Fibroblast of mammary gland (primary cell): ENCODE measurements around the gene A4GALT.

ENCODE experiments used
- DNase-seq: peaks from one replicate; pipeline ENCODE4 v3.0.0-alpha.2; 2010; ENCODE audit warnings: low read depth
- H3K4me3 ChIP-seq: 2 replicates; pipeline ENCODE4 v1.5.1; 2011; ENCODE audit warnings: low read depth, mild to moderate bottlenecking, low read length, moderate library complexity; ENCODE audit not compliant: control insufficient read depth
- TF ChIP-seq, protein P1 (sequence below): conservative IDR thresholded peaks from 2 replicates; pipeline ENCODE4 v1.5.1; 2011; ENCODE audit warnings: low read depth, low read length, inconsistent platforms; ENCODE audit not compliant: control insufficient read depth, insufficient read depth

A4GALT gene

DNA sequence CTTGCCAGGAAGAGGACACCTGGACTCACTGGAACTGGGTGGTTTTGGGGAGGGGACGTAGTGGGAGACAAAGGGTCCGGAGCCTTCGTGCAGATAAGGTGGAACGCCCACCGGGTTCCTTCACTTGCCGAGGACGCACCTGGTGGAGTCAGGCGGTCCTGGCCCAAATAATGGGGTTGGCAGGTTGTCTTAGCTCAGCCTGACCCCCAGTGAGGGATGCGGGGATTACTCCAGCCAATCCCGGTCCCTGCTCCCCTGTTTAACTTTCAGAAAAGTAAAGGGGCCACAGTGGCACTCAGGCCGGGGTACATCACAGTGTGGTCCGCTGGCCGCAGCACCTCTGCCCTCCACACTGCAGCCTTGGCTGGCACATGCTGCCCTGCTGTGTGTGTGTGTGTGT, 18.0 kb downstream of the A4GALT start:
- no peak for DNase-seq
- H3K4me3 ChIP-seq, result no peak overlapping the region
- TF ChIP-seq, protein P1, sequence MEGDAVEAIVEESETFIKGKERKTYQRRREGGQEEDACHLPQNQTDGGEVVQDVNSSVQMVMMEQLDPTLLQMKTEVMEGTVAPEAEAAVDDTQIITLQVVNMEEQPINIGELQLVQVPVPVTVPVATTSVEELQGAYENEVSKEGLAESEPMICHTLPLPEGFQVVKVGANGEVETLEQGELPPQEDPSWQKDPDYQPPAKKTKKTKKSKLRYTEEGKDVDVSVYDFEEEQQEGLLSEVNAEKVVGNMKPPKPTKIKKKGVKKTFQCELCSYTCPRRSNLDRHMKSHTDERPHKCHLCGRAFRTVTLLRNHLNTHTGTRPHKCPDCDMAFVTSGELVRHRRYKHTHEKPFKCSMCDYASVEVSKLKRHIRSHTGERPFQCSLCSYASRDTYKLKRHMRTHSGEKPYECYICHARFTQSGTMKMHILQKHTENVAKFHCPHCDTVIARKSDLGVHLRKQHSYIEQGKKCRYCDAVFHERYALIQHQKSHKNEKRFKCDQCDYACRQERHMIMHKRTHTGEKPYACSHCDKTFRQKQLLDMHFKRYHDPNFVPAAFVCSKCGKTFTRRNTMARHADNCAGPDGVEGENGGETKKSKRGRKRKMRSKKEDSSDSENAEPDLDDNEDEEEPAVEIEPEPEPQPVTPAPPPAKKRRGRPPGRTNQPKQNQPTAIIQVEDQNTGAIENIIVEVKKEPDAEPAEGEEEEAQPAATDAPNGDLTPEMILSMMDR, result no peak

- H3K4me3 ChIP-seq, result no peak overlapping the region
- no peak for DNase-seq
- TF ChIP-seq, protein P1, result no peak
Observed at GRCh38 chr22:42701694-42702093, 19.0 kb downstream of the A4GALT start.

- TF ChIP-seq, protein P1, result no peak
- no peak overlapping the region for H3K4me3 ChIP-seq
- DNase-seq, result no peak
Observed at GRCh38 chr22:42700901-42701300, 19.8 kb downstream of the A4GALT start.

DNA sequence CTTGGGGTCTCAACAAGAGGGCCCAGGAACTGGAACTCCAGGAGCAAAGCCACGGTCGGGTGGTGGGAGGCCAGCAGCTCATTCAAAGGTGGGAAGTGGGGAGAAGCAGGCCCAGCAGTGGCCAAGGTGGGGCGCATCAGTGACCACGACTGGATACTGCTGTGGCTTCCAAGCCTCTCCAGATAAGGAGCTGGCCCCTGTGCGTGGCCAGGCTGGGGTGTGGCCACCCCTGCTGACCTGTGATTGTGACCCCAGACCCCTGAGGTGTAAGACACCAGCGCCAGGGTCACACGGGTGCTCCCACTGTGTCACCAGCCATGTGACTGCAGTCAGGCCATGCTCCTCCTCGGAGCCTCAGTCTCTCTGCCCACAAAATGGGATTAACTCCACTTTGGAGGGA, 20.3 kb downstream of the A4GALT start:
- no peak for DNase-seq
- no peak overlapping the region for H3K4me3 ChIP-seq

DNA sequence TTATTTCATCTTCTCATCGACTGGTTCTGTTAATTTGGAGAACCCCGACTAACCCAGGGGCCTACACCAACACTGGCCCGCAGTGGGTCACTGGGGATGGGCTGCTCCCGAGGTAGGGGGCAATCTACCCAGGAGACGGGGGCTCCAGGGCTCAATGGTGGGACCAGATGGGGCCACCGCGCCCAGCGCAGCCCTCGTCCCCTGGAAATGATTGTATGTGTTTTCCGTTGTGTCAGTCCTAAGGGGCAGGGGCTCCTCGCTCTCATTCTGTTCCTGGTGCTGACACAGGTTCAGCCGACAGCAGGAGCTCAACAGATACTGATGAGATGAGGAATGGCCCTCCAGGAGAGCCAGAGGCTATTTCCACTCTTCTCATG, 20.7 kb downstream of the A4GALT start:
- TF ChIP-seq, protein P1, result no peak
- no peak overlapping the region for H3K4me3 ChIP-seq
- DNase-seq, result no peak

More for the DNA sequence above, 20.3 kb downstream of the A4GALT start:
- TF ChIP-seq, protein P1, result no peak

DNA sequence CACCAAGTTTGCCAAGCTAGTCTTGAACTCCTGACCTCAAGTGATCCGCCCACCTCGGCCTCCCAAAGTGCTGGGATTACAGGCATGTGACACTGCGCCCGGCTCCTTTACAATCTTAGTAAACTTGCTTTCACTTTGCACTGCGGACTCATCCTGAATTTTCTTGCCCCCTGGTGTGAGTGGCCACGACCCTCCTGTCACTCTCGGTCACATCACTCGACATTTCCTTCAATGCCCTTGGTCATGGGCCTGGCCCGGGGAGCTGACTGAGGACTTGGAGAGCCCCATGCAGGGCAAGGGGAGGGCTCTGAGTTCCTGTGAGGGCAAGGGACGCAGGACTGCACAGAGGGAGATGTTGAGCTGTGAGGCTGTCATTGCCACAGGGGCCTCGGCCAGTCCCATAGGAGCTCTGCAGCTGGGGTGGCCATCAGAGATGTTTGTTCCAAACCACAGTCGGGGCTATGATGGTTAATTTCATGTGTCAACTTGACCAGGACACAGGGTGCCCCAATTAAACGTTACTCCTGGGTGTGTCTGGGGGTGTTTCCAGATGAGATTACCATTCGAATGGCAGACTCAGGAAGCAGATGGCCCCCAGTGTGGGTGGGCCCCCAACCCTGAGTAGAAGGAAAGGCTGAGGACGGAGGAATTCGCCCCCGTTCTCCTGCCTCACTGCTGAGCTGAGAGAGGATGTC, 21.2 kb downstream of the A4GALT start:
- DNase-seq, result peak; percentile 22
- no peak overlapping the region for H3K4me3 ChIP-seq
- TF ChIP-seq, protein P1, result no peak
